ENCODE data around the gene CPEB3.

The CPEB3 gene

DNA sequence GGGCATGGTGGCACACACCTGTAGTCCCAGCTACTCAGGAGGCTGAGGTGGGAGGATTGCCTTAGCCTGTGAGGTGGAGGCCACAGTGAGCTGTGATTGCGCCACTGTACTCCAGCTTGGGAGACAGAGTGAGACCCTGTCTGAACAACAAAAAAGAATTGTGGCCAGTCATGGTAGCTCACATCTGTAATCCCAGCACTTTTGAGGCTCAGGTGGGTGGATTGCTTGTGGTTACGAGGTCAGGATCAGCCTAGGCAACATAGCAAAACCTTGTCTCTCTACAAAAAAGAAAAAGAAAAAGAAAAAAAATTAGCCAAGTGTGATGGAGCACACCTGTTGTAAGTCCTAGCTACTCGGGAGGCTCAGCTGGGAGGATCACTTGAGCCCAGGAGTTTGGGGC is 22.9 kb upstream of the CPEB3 start:
- no peaks in the 10 kb centered on the region for H3K9me2 ChIP-seq (ENCODE audit: low read depth, low read length)
- H3K27me3 ChIP-seq (ENCODE audit: insufficient read depth, low read length): no peaks in the 10 kb centered on the region
- TF ChIP-seq CTCF (IDR thresholded peaks at IDR 0.05; ENCODE audit: low read length): no peak
- TF ChIP-seq EZH2 (IDR thresholded peaks at IDR 0.05; ENCODE audit: borderline replicate concordance, low read length): no peak
- peaks cover 10% of the 10 kb centered on the region for H3K36me3 ChIP-seq (ENCODE audit: insufficient read depth, low read length)
- peaks cover 11% of the 10 kb centered on the region; the same call in 1 of the 2 replicates for H3K79me2 ChIP-seq (ENCODE audit: insufficient read depth, low read length)
- no peak overlapping the region for H3K27ac ChIP-seq (ENCODE audit: low read depth, low read length, poor library complexity, severe bottlenecking)
- H4K20me1 ChIP-seq (ENCODE audit: insufficient read depth, low read length): no peaks in the 10 kb centered on the region
- no peaks in the 10 kb centered on the region for H3F3A ChIP-seq (ENCODE audit: insufficient read depth, low read length)
- no peak overlapping the region for H3K4me3 ChIP-seq (ENCODE audit: low read depth, low read length, poor library complexity, severe bottlenecking)
- no peaks in the 10 kb centered on the region for H3K9me3 ChIP-seq (ENCODE audit: low read length)
- peaks cover 7% of the 10 kb centered on the region for H3K4me1 ChIP-seq (ENCODE audit: insufficient read depth, low read length, severe bottlenecking)
- H3K9ac ChIP-seq (ENCODE audit: low read length): no peak overlapping the region
- H3K4me2 ChIP-seq (ENCODE audit: low read length): no peak overlapping the region
- no peak overlapping the region for H2AFZ ChIP-seq (ENCODE audit: low read length)

- Histone ChIP-seq H3K4me2 (ENCODE audit: low read length) (no peak overlapping the region), H4K20me1 (ENCODE audit: insufficient read depth, low read length) (no peaks in the 10 kb centered on the region), H3K9me2 (ENCODE audit: low read depth, low read length) (no peaks in the 10 kb centered on the region), H3K27me3 (ENCODE audit: insufficient read depth, low read length) (no peaks in the 10 kb centered on the region), H3K4me1 (ENCODE audit: insufficient read depth, low read length, severe bottlenecking) (peaks cover 7% of the 10 kb centered on the region), H3K9ac (ENCODE audit: low read length) (no peak overlapping the region), H3K36me3 (ENCODE audit: insufficient read depth, low read length) (peaks cover 10% of the 10 kb centered on the region), H3K79me2 (ENCODE audit: insufficient read depth, low read length) (peaks cover 17% of the 10 kb centered on the region), H3F3A (ENCODE audit: insufficient read depth, low read length) (no peaks in the 10 kb centered on the region), H3K4me3 (ENCODE audit: low read depth, low read length, poor library complexity, severe bottlenecking) (no peak overlapping the region), H3K27ac (ENCODE audit: low read depth, low read length, poor library complexity, severe bottlenecking) (no peak overlapping the region), H3K9me3 (ENCODE audit: low read length) (no peaks in the 10 kb centered on the region), H2AFZ (ENCODE audit: low read length) (no peak overlapping the region)
- TF ChIP-seq EZH2 (IDR thresholded peaks at IDR 0.05; ENCODE audit: borderline replicate concordance, low read length): no peak
- TF ChIP-seq CTCF (IDR thresholded peaks at IDR 0.05; ENCODE audit: low read length): no peak
Measured at GRCh38 chr10:92309272-92309671, 18.4 kb upstream of the CPEB3 start.

DNA sequence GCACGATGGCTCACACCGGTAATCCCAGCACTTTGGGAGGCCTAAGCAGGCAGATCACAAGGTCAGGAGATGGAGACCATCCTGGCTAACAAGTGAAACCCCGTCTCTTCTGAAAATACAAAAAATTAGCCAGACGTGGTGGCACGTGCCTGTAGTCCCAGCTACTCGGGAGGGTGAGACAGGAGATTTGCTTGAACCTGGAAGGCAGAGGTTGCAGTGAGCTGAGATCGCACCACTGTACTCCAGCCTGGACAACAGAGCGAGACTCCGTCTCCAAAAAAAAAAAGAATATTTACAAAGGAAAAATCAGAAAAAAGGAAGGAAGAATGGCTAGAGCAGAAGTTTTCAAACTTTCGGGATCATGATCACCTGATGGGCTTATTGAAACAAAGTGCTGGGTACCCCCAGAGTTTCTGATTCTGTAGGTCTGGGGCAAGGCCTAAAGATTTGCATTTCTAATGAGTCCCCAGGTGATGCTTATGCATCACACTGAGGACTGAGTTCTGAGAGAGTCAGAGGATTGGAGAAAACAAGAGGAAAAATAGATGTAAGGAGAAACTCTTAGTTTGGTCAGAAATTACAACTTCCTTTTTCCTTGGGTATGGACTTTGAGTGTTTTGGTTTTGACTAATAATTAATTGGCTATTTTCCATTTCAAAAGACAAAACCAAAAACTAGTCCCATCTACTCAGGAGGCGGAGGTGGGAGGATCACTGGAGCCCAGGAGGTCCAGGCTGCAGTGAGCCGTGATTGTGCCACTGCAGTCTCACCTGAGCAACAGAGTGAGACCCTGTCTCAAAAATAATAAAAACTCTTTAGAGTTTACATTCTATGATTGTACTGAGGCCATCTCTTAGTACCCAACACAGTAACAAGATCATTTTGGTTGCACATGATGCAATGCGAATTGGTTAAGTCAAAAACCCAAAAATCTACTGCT is 14.5 kb upstream of the CPEB3 start:
- Histone ChIP-seq H3K4me3 (ENCODE audit: low read depth, low read length, poor library complexity, severe bottlenecking) (no peak overlapping the region), H3K4me2 (ENCODE audit: low read length) (no peak overlapping the region), H2AFZ (ENCODE audit: low read length) (no peak overlapping the region), H3K79me2 (ENCODE audit: insufficient read depth, low read length) (peaks cover 34% of the 10 kb centered on the region), H3K9me3 (ENCODE audit: low read length) (no peaks in the 10 kb centered on the region), H3F3A (ENCODE audit: insufficient read depth, low read length) (no peaks in the 10 kb centered on the region), H3K36me3 (ENCODE audit: insufficient read depth, low read length) (no peaks in the 10 kb centered on the region), H3K27me3 (ENCODE audit: insufficient read depth, low read length) (no peaks in the 10 kb centered on the region), H3K9me2 (ENCODE audit: low read depth, low read length) (no peaks in the 10 kb centered on the region), H4K20me1 (ENCODE audit: insufficient read depth, low read length) (no peaks in the 10 kb centered on the region), H3K4me1 (ENCODE audit: insufficient read depth, low read length, severe bottlenecking) (peaks cover 7% of the 10 kb centered on the region), H3K27ac (ENCODE audit: low read depth, low read length, poor library complexity, severe bottlenecking) (no peak overlapping the region), H3K9ac (ENCODE audit: low read length) (no peak overlapping the region)
- no peak for TF ChIP-seq CTCF (IDR thresholded peaks at IDR 0.05; ENCODE audit: low read length)
- no peak for TF ChIP-seq EZH2 (IDR thresholded peaks at IDR 0.05; ENCODE audit: borderline replicate concordance, low read length)
